ENCODE measurements around the gene DNAJC7.
"Not testable (repeated sequence)": the region's sequence is repeated elsewhere in the genome, so short reads cannot be mapped to it uniquely, and the experiment has no call there.

Gene DNAJC7

GRCh38 chr17:42010898-42011516 is 6.2 kb downstream of the DNAJC7 start:
- no peak for DNase-seq

GRCh38 chr17:42010266-42010680 is 7.0 kb downstream of the DNAJC7 start:
- DNase-seq, result not testable (repeated sequence)

- no peak for DNase-seq
These were observed 8.1 kb downstream of the DNAJC7 start for GRCh38 chr17:42009170-42009569.

- DNase-seq, result no peak
These were observed 12.1 kb downstream of the DNAJC7 start for GRCh38 chr17:42005166-42005565.

- no peak for DNase-seq
These were observed 14.4 kb downstream of the DNAJC7 start for GRCh38 chr17:42002792-42003301.

GRCh38 chr17:42002175-42002791 is 15.0 kb downstream of the DNAJC7 start:
- no peak for DNase-seq

GRCh38 chr17:42001729-42002128 is 15.5 kb downstream of the DNAJC7 start:
- no peak for DNase-seq

GRCh38 chr17:42000413-42001133 is 16.7 kb downstream of the DNAJC7 start:
- no peak for DNase-seq

GRCh38 chr17:41998497-41998896 is 18.7 kb downstream of the DNAJC7 start:
- no peak for DNase-seq

- DNase-seq, result no peak
These were observed 20.4 kb downstream of the DNAJC7 start for GRCh38 chr17:41996855-41997164.

GRCh38 chr17:41992576-41992975 is 24.7 kb downstream of the DNAJC7 start:
- DNase-seq, result no peak

- no peak for DNase-seq
These were observed 27.4 kb downstream of the DNAJC7 start for GRCh38 chr17:41989702-41990419.

GRCh38 chr17:41988418-41988817 is 28.8 kb downstream of the DNAJC7 start:
- no peak for DNase-seq

- peak; percentile 56 for DNase-seq
These were observed 29.6 kb downstream of the DNAJC7 start for GRCh38 chr17:41987642-41988041.

- DNase-seq, result no peak
These were observed 30.6 kb downstream of the DNAJC7 start for GRCh38 chr17:41986634-41987033.

- no peak for DNase-seq
These were observed 31.3 kb downstream of the DNAJC7 start for GRCh38 chr17:41985919-41986318.

- no peak for DNase-seq
These were observed 32.8 kb downstream of the DNAJC7 start for GRCh38 chr17:41984454-41984853.

GRCh38 chr17:41982026-41982760 is 35.0 kb downstream of the DNAJC7 start:
- DNase-seq, result no peak

GRCh38 chr17:41977991-41978390 is 39.2 kb downstream of the DNAJC7 start:
- no peak for DNase-seq

- no peak for DNase-seq
These were observed 41.0 kb downstream of the DNAJC7 start for GRCh38 chr17:41976142-41976768.

GRCh38 chr17:41975099-41976083 is 41.8 kb downstream of the DNAJC7 start:
- no peak for DNase-seq
